ENCODE data around the gene FLG2. TPM values are rescaled to one million over a fixed set of nuclear protein-coding genes. Genes with fewer than 3 reads are reported as not detected.
"Not testable (repeated sequence)": the region's sequence is repeated elsewhere in the genome, so short reads cannot be mapped to it uniquely, and the experiment has no call there.

Gene FLG2
- total and polyA plus RNA-seq, 2 of the 4 experiments (the other 2 are of a cell fraction): 0.02 TPM; not detected in 1

- H4K5ac ChIP-seq (ENCODE audit: low read depth, low read length); H3K23ac ChIP-seq (ENCODE audit: low read depth, low read length); H3K4me3 ChIP-seq (ENCODE audit: insufficient read depth, low read depth, low read length); H4K91ac ChIP-seq (ENCODE audit: insufficient read depth, low read depth, low read length); H2BK15ac ChIP-seq (ENCODE audit: low read depth, low read length); H2BK20ac ChIP-seq (ENCODE audit: low read depth, low read length); H3K27me3 ChIP-seq (ENCODE audit: control insufficient read depth, insufficient read depth, low read length); H3K27ac ChIP-seq (ENCODE audit: insufficient read depth, low read length); H2BK5ac ChIP-seq (ENCODE audit: low read depth, low read length, poor library complexity, severe bottlenecking); H3K4ac ChIP-seq (ENCODE audit: low read depth, low read length); H2AFZ ChIP-seq (replicated peaks; ENCODE audit: low read length, poor library complexity); POLR2A ChIA-PET (ENCODE audit: unreplicated experiment); H2BK120ac ChIP-seq (ENCODE audit: low read depth, low read length); CTCF ChIA-PET; H3K36me3 ChIP-seq (ENCODE audit: control insufficient read depth, insufficient read depth, low read length); H2AK9ac ChIP-seq (replicated peaks; ENCODE audit: low read depth, low read length, poor library complexity); intact Hi-C loops (cut with micrococcal nuclease); H3K14ac ChIP-seq (replicated peaks; ENCODE audit: low read depth, low read length); H3K4me2 ChIP-seq (ENCODE audit: low read depth, low read length); H3K79me1 ChIP-seq (ENCODE audit: low read depth in 1 of 2, low read length in 2 of 2); DNase-seq; ATAC-seq (ENCODE audit: low read depth); in situ Hi-C loops (cut with MboI; ENCODE audit: low sequenced_read_pairs); dilution Hi-C loops (cut with HindIII; ENCODE audit: low sequenced_read_pairs, unreplicated experiment); H3K56ac ChIP-seq (ENCODE audit: extremely low read depth, insufficient read depth, low read length); BruUV-seq (replicated peaks); H3K9ac ChIP-seq (ENCODE audit: low read depth, low read length); H2AK5ac ChIP-seq (ENCODE audit: low read depth, low read length); H4K20me1 ChIP-seq (ENCODE audit: insufficient read depth, low read length); H4K8ac ChIP-seq (ENCODE audit: low read depth in 2 of 2, low read length in 2 of 2); H3K9me1 ChIP-seq (ENCODE audit: insufficient read depth, low read length); H3K4me1 ChIP-seq (ENCODE audit: control insufficient read depth, insufficient read depth, low read length); H3K18ac ChIP-seq (ENCODE audit: low read depth, low read length): not testable (repeated sequence)
- H3K9me3 ChIP-seq (ENCODE audit: control insufficient read depth, insufficient read depth, low read length): peaks cover 15% of the 10 kb centered on the region
- WGBS, 2 experiments (ENCODE audit: extremely low coverage in 2 of 2, insufficient read length in 1 of 2): 54% methylated on average over 5 of the region's 12 CpGs; no CpG with 5 or more reads in 1 of the 2 experiments
These were observed 55.0 kb downstream of the FLG2 start for GRCh38 chr1:152304773-152305172.

- BruUV-seq (replicated peaks); H3K9me3 ChIP-seq (ENCODE audit: control insufficient read depth, insufficient read depth, low read length); dilution Hi-C loops (cut with HindIII; ENCODE audit: low sequenced_read_pairs, unreplicated experiment); H4K8ac ChIP-seq (ENCODE audit: low read depth in 2 of 2, low read length in 2 of 2); H3K4me3 ChIP-seq (ENCODE audit: insufficient read depth, low read depth, low read length); ATAC-seq (ENCODE audit: low read depth); H4K5ac ChIP-seq (ENCODE audit: low read depth, low read length); H3K23ac ChIP-seq (ENCODE audit: low read depth, low read length); H2AK5ac ChIP-seq (ENCODE audit: low read depth, low read length); intact Hi-C loops (cut with micrococcal nuclease); H2BK5ac ChIP-seq (ENCODE audit: low read depth, low read length, poor library complexity, severe bottlenecking); H3K9ac ChIP-seq (ENCODE audit: low read depth, low read length); H3K27ac ChIP-seq (ENCODE audit: insufficient read depth, low read length); H3K18ac ChIP-seq (ENCODE audit: low read depth, low read length); H3K4ac ChIP-seq (ENCODE audit: low read depth, low read length); H2BK120ac ChIP-seq (ENCODE audit: low read depth, low read length); H2BK20ac ChIP-seq (ENCODE audit: low read depth, low read length); DNase-seq; H2AK9ac ChIP-seq (replicated peaks; ENCODE audit: low read depth, low read length, poor library complexity); H4K20me1 ChIP-seq (ENCODE audit: insufficient read depth, low read length); in situ Hi-C loops (cut with MboI; ENCODE audit: low sequenced_read_pairs); H3K79me1 ChIP-seq (ENCODE audit: low read depth in 1 of 2, low read length in 2 of 2); H2AFZ ChIP-seq (replicated peaks; ENCODE audit: low read length, poor library complexity); H3K4me1 ChIP-seq (ENCODE audit: control insufficient read depth, insufficient read depth, low read length); H2BK15ac ChIP-seq (ENCODE audit: low read depth, low read length); H3K14ac ChIP-seq (replicated peaks; ENCODE audit: low read depth, low read length); H3K27me3 ChIP-seq (ENCODE audit: control insufficient read depth, insufficient read depth, low read length); H3K36me3 ChIP-seq (ENCODE audit: control insufficient read depth, insufficient read depth, low read length); H3K9me1 ChIP-seq (ENCODE audit: insufficient read depth, low read length); H4K91ac ChIP-seq (ENCODE audit: insufficient read depth, low read depth, low read length); H3K4me2 ChIP-seq (ENCODE audit: low read depth, low read length); H3K56ac ChIP-seq (ENCODE audit: extremely low read depth, insufficient read depth, low read length); CTCF ChIA-PET; POLR2A ChIA-PET (ENCODE audit: unreplicated experiment): not testable (repeated sequence)
- 84% methylated on average over 8 of the region's 25 CpGs; no CpG with 5 or more reads in 1 of the 2 experiments for WGBS, 2 experiments (ENCODE audit: extremely low coverage in 2 of 2, insufficient read length in 1 of 2)
These were observed 56.5 kb downstream of the FLG2 start for GRCh38 chr1:152303139-152303872.
